PFSK-1 (cell line): ENCODE measurements around the gene KIF3A.

Source experiments
- FOXP2 ChIP-seq: optimal IDR thresholded peaks from 2 replicates; pipeline ENCODE3; 2011; ENCODE audit warnings: borderline replicate concordance, control low read depth, inconsistent platforms; ENCODE audit not compliant: insufficient read depth; ENCODE audit errors: extremely low read length, extremely low read depth
- POLR2AphosphoS5 ChIP-seq: IDR thresholded peaks from 2 replicates; pipeline ENCODE4 v1.6.1; 2012; ENCODE audit warnings: low read depth, mild to moderate bottlenecking, control low read depth, low read length, moderate library complexity
- SIN3A ChIP-seq: IDR thresholded peaks from 2 replicates; pipeline ENCODE4 v1.6.1; 2012; ENCODE audit warnings: mild to moderate bottlenecking, low read length, moderate library complexity, borderline replicate concordance; ENCODE audit not compliant: insufficient read depth
- TAF1 ChIP-seq: IDR thresholded peaks from 2 replicates; pipeline ENCODE4 v1.6.1; 2012; ENCODE audit warnings: low read length, control low read depth, borderline replicate concordance; ENCODE audit not compliant: insufficient read depth
- TF ChIP-seq, protein P1 (sequence below), 2 experiments: IDR thresholded peaks; 2 replicates each; pipeline versions ENCODE4 v1.6.1 to v1.8.0; 2011 to 2012; ENCODE audit warnings: low read depth in 2 of 2, low read length in 2 of 2, control low read depth in 1 of 2, inconsistent platforms in 1 of 2, mild to moderate bottlenecking in 1 of 2, moderate library complexity in 1 of 2; ENCODE audit not compliant: insufficient read depth in 1 of 2

The KIF3A gene

DNA sequence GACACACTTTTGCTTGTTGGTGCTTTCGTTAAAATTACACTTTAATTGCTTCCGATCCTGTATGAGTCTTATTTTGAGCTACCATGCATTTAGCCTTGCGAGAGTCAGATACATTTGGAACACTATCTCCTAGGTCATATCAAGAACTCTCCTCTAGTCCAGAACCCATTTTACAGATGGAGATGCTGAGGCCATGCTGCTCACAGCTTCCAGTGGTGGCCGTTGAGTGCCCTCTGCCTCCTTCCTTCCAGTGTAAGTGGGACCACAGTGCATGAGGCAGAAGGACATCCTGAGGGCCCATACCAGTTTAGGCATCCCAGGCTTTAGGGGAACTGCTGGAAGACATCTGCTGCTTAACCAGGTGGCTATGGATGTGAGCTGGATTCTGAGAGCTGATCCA is 16.8 kb upstream of the KIF3A start:
- no peak for TF ChIP-seq POLR2AphosphoS5

DNA sequence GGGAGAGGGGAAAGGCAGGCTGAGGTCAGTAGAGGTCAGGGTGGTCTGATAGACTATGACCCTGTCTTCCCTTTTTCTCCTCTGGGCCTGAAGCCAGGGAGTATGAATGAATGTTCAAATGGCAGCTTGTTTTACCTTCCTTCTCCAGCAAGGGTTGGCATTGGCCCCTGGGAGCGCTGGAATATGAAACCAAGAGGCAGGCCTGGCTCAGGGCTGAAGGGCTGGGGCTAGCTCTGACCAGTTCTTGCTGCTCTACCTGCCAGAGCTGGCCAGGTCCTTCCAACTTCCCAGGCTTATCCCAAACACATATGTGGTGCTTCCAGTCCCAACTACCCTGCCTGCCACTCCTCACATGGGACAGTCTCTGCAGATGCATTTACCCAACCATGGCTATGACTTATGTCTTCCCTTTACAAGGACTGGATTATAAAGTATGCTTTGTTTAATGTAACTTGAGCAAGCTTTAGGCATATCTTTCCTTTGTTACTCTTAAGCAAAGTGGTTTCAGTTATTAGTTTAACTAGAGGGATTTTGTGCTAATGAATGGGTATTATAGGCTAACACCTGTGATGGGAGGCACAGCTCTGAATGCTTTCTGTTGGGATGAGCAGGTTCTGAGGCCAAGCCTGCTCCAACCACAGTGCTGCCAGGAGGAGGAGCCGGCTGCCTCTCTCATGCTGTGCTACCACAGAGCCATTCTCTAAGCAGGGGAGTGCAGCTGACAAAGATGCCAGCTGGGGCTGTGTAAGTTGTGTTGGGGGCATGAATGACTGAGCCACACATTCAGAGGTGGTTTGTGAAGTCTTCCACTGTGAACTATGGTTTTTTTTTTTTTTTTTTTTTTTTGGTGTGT is 16.0 kb upstream of the KIF3A start:
- TF ChIP-seq TAF1 (no peak), POLR2AphosphoS5 (no peak), FOXP2 (no peak), SIN3A (no peak)
- TF ChIP-seq, protein P1, sequence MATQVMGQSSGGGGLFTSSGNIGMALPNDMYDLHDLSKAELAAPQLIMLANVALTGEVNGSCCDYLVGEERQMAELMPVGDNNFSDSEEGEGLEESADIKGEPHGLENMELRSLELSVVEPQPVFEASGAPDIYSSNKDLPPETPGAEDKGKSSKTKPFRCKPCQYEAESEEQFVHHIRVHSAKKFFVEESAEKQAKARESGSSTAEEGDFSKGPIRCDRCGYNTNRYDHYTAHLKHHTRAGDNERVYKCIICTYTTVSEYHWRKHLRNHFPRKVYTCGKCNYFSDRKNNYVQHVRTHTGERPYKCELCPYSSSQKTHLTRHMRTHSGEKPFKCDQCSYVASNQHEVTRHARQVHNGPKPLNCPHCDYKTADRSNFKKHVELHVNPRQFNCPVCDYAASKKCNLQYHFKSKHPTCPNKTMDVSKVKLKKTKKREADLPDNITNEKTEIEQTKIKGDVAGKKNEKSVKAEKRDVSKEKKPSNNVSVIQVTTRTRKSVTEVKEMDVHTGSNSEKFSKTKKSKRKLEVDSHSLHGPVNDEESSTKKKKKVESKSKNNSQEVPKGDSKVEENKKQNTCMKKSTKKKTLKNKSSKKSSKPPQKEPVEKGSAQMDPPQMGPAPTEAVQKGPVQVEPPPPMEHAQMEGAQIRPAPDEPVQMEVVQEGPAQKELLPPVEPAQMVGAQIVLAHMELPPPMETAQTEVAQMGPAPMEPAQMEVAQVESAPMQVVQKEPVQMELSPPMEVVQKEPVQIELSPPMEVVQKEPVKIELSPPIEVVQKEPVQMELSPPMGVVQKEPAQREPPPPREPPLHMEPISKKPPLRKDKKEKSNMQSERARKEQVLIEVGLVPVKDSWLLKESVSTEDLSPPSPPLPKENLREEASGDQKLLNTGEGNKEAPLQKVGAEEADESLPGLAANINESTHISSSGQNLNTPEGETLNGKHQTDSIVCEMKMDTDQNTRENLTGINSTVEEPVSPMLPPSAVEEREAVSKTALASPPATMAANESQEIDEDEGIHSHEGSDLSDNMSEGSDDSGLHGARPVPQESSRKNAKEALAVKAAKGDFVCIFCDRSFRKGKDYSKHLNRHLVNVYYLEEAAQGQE (IDR thresholded peaks at IDR 0.05; ENCODE audit: insufficient read depth in 1 of 2, low read depth in 2 of 2, low read length in 2 of 2): no peak

DNA sequence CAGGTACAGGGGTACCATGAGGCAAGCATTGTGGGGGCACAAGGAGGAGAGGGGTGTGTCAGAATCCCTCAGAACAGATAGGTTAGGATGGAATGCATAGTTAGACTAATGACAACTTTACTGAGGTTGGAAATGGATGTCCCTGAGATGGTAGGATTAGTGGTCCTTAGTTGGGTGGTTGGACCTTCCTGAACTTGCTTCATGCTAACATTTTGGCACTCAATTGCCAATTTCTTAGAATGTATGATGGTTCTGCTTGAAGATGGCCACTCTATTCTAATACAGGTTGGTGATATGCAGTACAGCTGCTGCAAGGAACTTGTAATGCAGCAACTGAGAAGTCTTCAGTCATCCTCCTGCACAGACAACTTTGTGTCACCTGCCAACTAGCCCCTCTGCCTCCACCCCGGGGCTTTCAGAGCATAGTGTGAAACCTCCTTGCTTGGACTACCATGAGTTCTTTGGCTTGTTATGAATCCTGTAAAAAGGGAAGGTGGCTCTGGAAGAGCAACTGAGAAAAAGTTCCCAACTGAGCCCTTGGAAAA is 15.3 kb upstream of the KIF3A start:
- TF ChIP-seq SIN3A (no peak), POLR2AphosphoS5 (no peak), FOXP2 (no peak), TAF1 (no peak)
- TF ChIP-seq, protein P1 (IDR thresholded peaks at IDR 0.05; ENCODE audit: insufficient read depth in 1 of 2, low read depth in 2 of 2, low read length in 2 of 2): no peak

DNA sequence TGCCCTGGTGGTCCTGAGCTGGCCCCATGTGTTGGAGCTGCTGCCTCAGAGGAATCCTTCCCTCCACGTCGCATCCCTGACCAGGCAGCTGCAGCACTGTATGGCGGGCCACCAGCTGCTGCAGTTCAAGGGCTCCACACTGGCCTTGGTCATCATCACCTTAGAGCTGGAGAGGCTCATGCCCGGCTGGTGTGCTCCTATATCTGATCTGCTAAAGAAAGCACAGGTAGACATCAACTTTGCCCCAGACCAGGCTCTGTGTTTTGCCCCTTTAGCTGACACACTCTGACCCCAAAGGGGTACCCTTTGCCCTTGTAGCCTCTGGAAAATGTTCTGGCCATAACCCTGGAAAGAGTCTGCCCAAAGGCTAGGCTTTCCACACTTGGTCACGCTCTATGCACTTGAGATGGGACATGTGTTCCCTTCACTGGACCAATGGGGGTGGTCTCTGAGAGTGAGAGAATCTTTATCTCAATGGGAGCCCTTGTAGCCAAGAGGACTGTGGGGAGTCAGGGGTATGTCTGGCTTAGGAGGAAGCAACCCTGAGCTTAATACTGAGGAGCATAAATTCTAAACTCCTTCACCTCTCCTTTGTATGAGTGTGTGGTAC is 14.7 kb upstream of the KIF3A start:
- no peak for TF ChIP-seq SIN3A
- TF ChIP-seq, protein P1 (IDR thresholded peaks at IDR 0.05; ENCODE audit: insufficient read depth in 1 of 2, low read depth in 2 of 2, low read length in 2 of 2): no peak
- no peak for TF ChIP-seq TAF1
- no peak for TF ChIP-seq FOXP2
- TF ChIP-seq POLR2AphosphoS5: no peak

DNA sequence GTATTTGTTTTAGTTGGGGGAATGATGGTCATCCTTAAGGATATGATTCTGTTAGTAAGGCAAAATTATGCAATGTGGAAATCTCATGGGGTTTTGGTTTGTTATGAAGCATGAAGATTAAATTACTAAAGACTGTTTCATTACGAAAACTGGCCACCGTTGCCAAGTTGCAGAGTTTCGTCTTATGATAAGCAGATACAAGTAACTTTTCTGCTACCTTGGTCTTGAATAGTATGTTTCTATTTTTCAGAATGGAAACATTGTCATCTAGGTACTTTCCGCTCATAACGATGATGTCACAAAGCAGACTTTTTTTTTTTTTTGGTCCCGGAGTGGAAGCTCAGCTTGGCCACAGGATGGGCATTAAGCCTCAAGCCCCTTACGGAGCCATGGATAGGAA is 14.1 kb upstream of the KIF3A start:
- TF ChIP-seq POLR2AphosphoS5 (no peak), TAF1 (no peak), FOXP2 (no peak), SIN3A (no peak)
- TF ChIP-seq, protein P1 (IDR thresholded peaks at IDR 0.05; ENCODE audit: insufficient read depth in 1 of 2, low read depth in 2 of 2, low read length in 2 of 2): no peak
